Tibial nerve (tissue), 4 donors: ENCODE results near the gene B3GALT6. TPM values are rescaled to one million over a fixed set of nuclear protein-coding genes. Genes with fewer than 3 reads are reported as not detected.

Source experiments
- DNase-seq, 2 donors: peaks; one replicate each; pipeline ENCODE4 v3.0.0-alpha.2; 2019; ENCODE audit warnings: low spot score in 2 of 2
- H3K27ac ChIP-seq, 4 donors: fragments of 200-600 bp; sonication (generic) in 3 of 4; one replicate each; pipeline ENCODE4 v1.5.1; 2017 to 2019; ENCODE audit warnings: mild to moderate bottlenecking in 1 of 4
- H3K27me3 ChIP-seq, 2 donors: fragments of 200-600 bp; sonication (generic) in 1 of 2; one replicate each; pipeline versions ENCODE4 v1.5.1 to v1.6.0; 2017 to 2019
- H3K36me3 ChIP-seq, 3 donors: fragments of 200-600 bp; sonication (generic); one replicate each; pipeline ENCODE4 v1.5.1; 2018 to 2019
- H3K4me1 ChIP-seq, 4 donors: fragments of 200-600 bp; sonication (generic) in 3 of 4; one replicate each; pipeline ENCODE4 v1.5.1; 2017 to 2019
- H3K4me3 ChIP-seq, 4 donors: fragments of 200-600 bp; sonication (generic) in 3 of 4; one replicate each; pipeline ENCODE4 v1.5.1; 2017 to 2019; ENCODE audit warnings: mild to moderate bottlenecking in 1 of 4, moderate library complexity in 1 of 4
- H3K9me3 ChIP-seq, 4 donors: fragments of 200-600 bp; sonication (generic) in 3 of 4; one replicate each; pipeline ENCODE4 v1.5.1; 2017 to 2019
- EP300 ChIP-seq, 2 donors: sonication (generic); formaldehyde crosslinking; IDR thresholded peaks; one replicate each; pipeline ENCODE4 v1.6.1; 2017; ENCODE audit warnings: antibody characterized with exemption in 2 of 2, mild to moderate bottlenecking in 1 of 2
- POLR2A ChIP-seq, 2 donors: fragments of 450-650 bp; IDR thresholded peaks; one replicate each; pipeline ENCODE4 v1.6.1; 2017; ENCODE audit warnings: antibody characterized with exemption in 2 of 2, mild to moderate bottlenecking in 2 of 2, moderate library complexity in 2 of 2
- WGBS, 2 donors: methylation state at CpG; one replicate each; pipeline ENCODE4 v1.1.5; 2018; 5-methylcytosine and 5-hydroxymethylcytosine counted together
- total RNA-seq, 4 donors: library from RNA; depleted of rRNA; stranded (reverse); fragments of >200 nt; gene quantifications; one replicate each; pipeline ENCODE4 v1.1.0, GENCODE V29; 2016
- TF ChIP-seq, protein P1 (sequence below), 5 experiments: fragments of 200-600 bp in 3 of 5; fragments of 450-650 bp in 2 of 5; sonication (generic) in 3 of 5; IDR thresholded peaks; one replicate each; pipeline ENCODE4 v1.5.1; 2016 to 2019; ENCODE audit warnings: antibody characterized with exemption in 5 of 5, mild to moderate bottlenecking in 3 of 5, moderate library complexity in 2 of 5

The B3GALT6 gene
- total RNA-seq, 4 donors from 2014 or later, result 13.3 to 24.0 (median 21.4) TPM

- TF ChIP-seq, protein P1, sequence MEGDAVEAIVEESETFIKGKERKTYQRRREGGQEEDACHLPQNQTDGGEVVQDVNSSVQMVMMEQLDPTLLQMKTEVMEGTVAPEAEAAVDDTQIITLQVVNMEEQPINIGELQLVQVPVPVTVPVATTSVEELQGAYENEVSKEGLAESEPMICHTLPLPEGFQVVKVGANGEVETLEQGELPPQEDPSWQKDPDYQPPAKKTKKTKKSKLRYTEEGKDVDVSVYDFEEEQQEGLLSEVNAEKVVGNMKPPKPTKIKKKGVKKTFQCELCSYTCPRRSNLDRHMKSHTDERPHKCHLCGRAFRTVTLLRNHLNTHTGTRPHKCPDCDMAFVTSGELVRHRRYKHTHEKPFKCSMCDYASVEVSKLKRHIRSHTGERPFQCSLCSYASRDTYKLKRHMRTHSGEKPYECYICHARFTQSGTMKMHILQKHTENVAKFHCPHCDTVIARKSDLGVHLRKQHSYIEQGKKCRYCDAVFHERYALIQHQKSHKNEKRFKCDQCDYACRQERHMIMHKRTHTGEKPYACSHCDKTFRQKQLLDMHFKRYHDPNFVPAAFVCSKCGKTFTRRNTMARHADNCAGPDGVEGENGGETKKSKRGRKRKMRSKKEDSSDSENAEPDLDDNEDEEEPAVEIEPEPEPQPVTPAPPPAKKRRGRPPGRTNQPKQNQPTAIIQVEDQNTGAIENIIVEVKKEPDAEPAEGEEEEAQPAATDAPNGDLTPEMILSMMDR (IDR thresholded peaks at IDR 0.05), result no peak
- no peak for TF ChIP-seq EP300 (IDR thresholded peaks at IDR 0.05)
- WGBS, 2 donors, result 64 to 75% methylated on average over 23 to 35 of the region's 49 CpGs
- H3K4me1 ChIP-seq, result peaks cover 0 to 41% (median 25%) of the 10 kb centered on the region in 4 donors
- no peak for DNase-seq
- no peak overlapping the region for H3K27ac ChIP-seq
- no peaks in the 10 kb centered on the region for H3K36me3 ChIP-seq
- H3K9me3 ChIP-seq, result no peaks in the 10 kb centered on the region
- H3K27me3 ChIP-seq, result peaks cover 0 to 77% of the 10 kb centered on the region in 2 donors
- H3K4me3 ChIP-seq, result no peak overlapping the region
Measured at GRCh38 chr1:1203561-1204424, 28.2 kb upstream of the B3GALT6 start.

GRCh38 chr1:1204425-1204920 lies 27.6 kb upstream of the B3GALT6 start:
- Histone ChIP-seq H3K27me3 (peaks cover 0 to 83% of the 10 kb centered on the region in 2 donors), H3K4me1 (peaks cover 0 to 44% (median 29%) of the 10 kb centered on the region in 4 donors), H3K4me3 (no peak overlapping the region), H3K27ac (no peak overlapping the region), H3K36me3 (no peaks in the 10 kb centered on the region), H3K9me3 (no peaks in the 10 kb centered on the region)
- no peak for DNase-seq
- 84 to 87% methylated on average over 8 of the region's 8 CpGs for WGBS, 2 donors
- TF ChIP-seq, protein P1 (IDR thresholded peaks at IDR 0.05), result no peak
- TF ChIP-seq EP300 (IDR thresholded peaks at IDR 0.05) (no peak), POLR2A (IDR thresholded peaks at IDR 0.05) (no peak)

GRCh38 chr1:1204998-1205768 lies 26.9 kb upstream of the B3GALT6 start:
- WGBS, 2 donors, result 85 to 91% methylated on average over 11 to 19 of the region's 19 CpGs
- no peaks in the 10 kb centered on the region for H3K36me3 ChIP-seq
- H3K27me3 ChIP-seq, result peaks cover 0 to 77% of the 10 kb centered on the region in 2 donors
- TF ChIP-seq POLR2A (IDR thresholded peaks at IDR 0.05), result no peak
- no peak for TF ChIP-seq EP300 (IDR thresholded peaks at IDR 0.05)
- H3K4me1 ChIP-seq, result peaks cover 0 to 44% (median 29%) of the 10 kb centered on the region in 4 donors
- H3K4me3 ChIP-seq, result no peak overlapping the region
- no peak for DNase-seq
- no peaks in the 10 kb centered on the region for H3K9me3 ChIP-seq
- H3K27ac ChIP-seq, result no peak overlapping the region

DNA sequence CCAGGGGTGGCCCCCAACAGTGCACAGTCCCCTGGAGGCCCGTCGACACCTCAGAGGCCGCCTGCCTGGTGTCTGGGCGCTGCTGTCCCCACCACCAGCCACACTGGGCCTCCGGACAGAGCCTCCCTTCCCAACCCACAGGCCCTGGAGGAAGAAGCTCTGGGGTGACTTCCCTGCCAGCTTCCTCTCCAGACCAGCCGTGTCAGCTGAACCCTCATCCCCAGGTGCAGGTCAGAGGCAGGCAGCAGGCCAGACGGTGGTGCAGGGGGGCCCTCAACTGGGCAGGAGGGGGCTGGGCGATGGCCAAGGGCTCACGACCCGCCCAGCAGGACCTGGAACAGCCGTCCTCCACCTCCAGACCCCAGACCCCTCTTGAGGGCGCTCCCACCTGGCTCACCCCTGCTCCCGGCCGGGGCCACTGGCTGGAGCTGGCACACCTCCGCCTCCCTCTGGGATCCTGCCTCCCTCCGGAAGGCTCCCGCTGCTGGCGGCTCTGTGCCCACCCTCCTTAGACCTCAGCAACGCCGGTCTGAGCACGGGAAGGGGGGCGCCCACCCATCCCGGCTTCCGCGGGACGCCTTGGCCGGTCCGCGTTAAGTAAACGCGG lies 26.2 kb upstream of the B3GALT6 start:
- Histone ChIP-seq H3K27me3 (peaks cover 0 to 70% of the 10 kb centered on the region in 2 donors), H3K36me3 (no peaks in the 10 kb centered on the region), H3K4me3 (peak overlapping the region in 2 of 4 donors; percentile 25 to 34), H3K9me3 (no peaks in the 10 kb centered on the region), H3K4me1 (peaks cover 0 to 40% (median 27%) of the 10 kb centered on the region in 4 donors), H3K27ac (peak overlapping the region in 1 of 4 donors; percentile 45)
- DNase-seq, result no peak
- 40 to 65% methylated on average over 6 to 7 of the region's 31 CpGs for WGBS, 2 donors
- TF ChIP-seq EP300 (IDR thresholded peaks at IDR 0.05) (no peak), POLR2A (IDR thresholded peaks at IDR 0.05) (no peak)
- TF ChIP-seq, protein P1 (IDR thresholded peaks at IDR 0.05), result no peak

- Histone ChIP-seq H3K4me3 (peak within 1 kb of the TSS in 2 of 4 donors; percentile 25 to 34), H3K27me3 (peaks cover 0 to 74% of the 10 kb centered on the region in 2 donors), H3K4me1 (peaks cover 0 to 34% (median 26%) of the 10 kb centered on the region in 4 donors), H3K36me3 (no peaks in the 10 kb centered on the region), H3K9me3 (no peaks in the 10 kb centered on the region), H3K27ac (peak within 1 kb of the TSS in 1 of 4 donors; percentile 45)
- DNase-seq, result no peak
- 6% methylated on average over 42 of the region's 49 CpGs; no CpG with 5 or more reads in 1 of the 2 donors for WGBS, 2 donors
- TF ChIP-seq POLR2A (IDR thresholded peaks at IDR 0.05), result no peak
Measured at GRCh38 chr1:1206376-1206965, 25.6 kb upstream of the B3GALT6 start, which contains the start of gene TNFRSF18. Gene TNFRSF18, minus strand, starts transcription at chr1:1206592. Its CDS starts 21 bp downstream, at chr1:1206571.
